ENCODE measurements around the gene LIMK1.

LIMK1 gene

GRCh38 chr7:74053589-74054186 is 29.9 kb upstream of the LIMK1 start:
- H3K79me2 ChIP-seq (ENCODE audit: low read length): no peaks in the 10 kb centered on the region
- no peak overlapping the region for H3K4me2 ChIP-seq (ENCODE audit: low read length)
- H3K4me3 ChIP-seq (ENCODE audit: low read length): no peak overlapping the region
- no peak overlapping the region for H3K27ac ChIP-seq (ENCODE audit: low read length)
- H2AFZ ChIP-seq (ENCODE audit: low read depth, low read length): no peak overlapping the region
- H3K9me3 ChIP-seq (ENCODE audit: insufficient read depth, low read length): no peaks in the 10 kb centered on the region
- H3K36me3 ChIP-seq (replicated peaks; ENCODE audit: low read depth, low read length): no peaks in the 10 kb centered on the region
- peaks cover 16% of the 10 kb centered on the region for H3K27me3 ChIP-seq (ENCODE audit: low read depth, low read length)
- no peaks in the 10 kb centered on the region for H3K4me1 ChIP-seq (ENCODE audit: low read length)
- TF ChIP-seq, protein P1, sequence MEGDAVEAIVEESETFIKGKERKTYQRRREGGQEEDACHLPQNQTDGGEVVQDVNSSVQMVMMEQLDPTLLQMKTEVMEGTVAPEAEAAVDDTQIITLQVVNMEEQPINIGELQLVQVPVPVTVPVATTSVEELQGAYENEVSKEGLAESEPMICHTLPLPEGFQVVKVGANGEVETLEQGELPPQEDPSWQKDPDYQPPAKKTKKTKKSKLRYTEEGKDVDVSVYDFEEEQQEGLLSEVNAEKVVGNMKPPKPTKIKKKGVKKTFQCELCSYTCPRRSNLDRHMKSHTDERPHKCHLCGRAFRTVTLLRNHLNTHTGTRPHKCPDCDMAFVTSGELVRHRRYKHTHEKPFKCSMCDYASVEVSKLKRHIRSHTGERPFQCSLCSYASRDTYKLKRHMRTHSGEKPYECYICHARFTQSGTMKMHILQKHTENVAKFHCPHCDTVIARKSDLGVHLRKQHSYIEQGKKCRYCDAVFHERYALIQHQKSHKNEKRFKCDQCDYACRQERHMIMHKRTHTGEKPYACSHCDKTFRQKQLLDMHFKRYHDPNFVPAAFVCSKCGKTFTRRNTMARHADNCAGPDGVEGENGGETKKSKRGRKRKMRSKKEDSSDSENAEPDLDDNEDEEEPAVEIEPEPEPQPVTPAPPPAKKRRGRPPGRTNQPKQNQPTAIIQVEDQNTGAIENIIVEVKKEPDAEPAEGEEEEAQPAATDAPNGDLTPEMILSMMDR (IDR thresholded peaks at IDR 0.05; ENCODE audit: low read depth, low read length): no peak
- no peak for TF ChIP-seq EZH2phosphoT487 (IDR thresholded peaks at IDR 0.05; ENCODE audit: low read depth)
- H4K20me1 ChIP-seq (ENCODE audit: insufficient read depth, low read length): no peaks in the 10 kb centered on the region
- no peak overlapping the region for H3K9ac ChIP-seq (ENCODE audit: low read length)

DNA sequence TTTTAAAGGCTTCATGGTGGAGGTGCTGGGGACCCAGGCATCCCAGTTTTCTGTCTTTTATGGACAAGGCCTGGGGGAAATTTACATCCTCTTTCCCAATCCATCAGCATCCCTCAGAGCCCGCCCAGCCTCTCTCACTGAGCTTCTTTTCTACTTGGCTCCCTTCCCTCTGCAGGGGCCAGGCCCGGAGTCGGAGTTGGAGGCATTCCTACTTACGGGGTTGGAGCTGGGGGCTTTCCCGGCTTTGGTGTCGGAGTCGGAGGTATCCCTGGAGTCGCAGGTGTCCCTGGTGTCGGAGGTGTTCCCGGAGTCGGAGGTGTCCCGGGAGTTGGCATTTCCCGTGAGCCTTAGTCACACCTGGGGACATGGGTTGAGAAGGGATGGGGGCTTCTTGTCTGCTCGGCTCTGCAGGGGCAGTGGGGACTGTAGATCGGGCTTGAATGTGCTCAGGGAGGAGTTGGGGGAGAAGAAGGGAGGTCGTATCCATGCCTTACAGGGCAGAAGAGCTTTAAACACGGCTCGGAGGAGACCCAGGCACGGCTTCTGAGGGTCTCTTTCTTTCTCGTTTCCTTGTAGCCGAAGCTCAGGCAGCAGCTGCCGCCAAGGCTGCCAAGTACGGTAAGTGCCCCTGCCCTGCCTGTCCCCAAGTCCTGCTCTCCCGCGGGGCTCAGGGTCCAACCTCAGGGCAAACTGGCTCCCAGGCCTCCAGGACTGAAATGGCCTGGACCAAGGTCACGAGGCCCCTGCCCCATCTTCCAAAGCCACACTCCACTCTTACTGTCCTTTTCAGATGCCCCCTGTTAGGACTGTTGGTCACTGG is 27.3 kb upstream of the LIMK1 start:
- Histone ChIP-seq H3K79me2 (ENCODE audit: low read length) (no peaks in the 10 kb centered on the region), H3K4me1 (ENCODE audit: low read length) (no peaks in the 10 kb centered on the region), H3K9ac (ENCODE audit: low read length) (no peak overlapping the region), H3K36me3 (replicated peaks; ENCODE audit: low read depth, low read length) (no peaks in the 10 kb centered on the region), H3K9me3 (ENCODE audit: insufficient read depth, low read length) (no peaks in the 10 kb centered on the region), H4K20me1 (ENCODE audit: insufficient read depth, low read length) (no peaks in the 10 kb centered on the region), H3K4me3 (ENCODE audit: low read length) (no peak overlapping the region), H3K27me3 (ENCODE audit: low read depth, low read length) (peaks cover 16% of the 10 kb centered on the region), H3K27ac (ENCODE audit: low read length) (no peak overlapping the region), H3K4me2 (ENCODE audit: low read length) (no peak overlapping the region), H2AFZ (ENCODE audit: low read depth, low read length) (no peak overlapping the region)
- TF ChIP-seq, protein P1 (IDR thresholded peaks at IDR 0.05; ENCODE audit: low read depth, low read length): no peak

DNA sequence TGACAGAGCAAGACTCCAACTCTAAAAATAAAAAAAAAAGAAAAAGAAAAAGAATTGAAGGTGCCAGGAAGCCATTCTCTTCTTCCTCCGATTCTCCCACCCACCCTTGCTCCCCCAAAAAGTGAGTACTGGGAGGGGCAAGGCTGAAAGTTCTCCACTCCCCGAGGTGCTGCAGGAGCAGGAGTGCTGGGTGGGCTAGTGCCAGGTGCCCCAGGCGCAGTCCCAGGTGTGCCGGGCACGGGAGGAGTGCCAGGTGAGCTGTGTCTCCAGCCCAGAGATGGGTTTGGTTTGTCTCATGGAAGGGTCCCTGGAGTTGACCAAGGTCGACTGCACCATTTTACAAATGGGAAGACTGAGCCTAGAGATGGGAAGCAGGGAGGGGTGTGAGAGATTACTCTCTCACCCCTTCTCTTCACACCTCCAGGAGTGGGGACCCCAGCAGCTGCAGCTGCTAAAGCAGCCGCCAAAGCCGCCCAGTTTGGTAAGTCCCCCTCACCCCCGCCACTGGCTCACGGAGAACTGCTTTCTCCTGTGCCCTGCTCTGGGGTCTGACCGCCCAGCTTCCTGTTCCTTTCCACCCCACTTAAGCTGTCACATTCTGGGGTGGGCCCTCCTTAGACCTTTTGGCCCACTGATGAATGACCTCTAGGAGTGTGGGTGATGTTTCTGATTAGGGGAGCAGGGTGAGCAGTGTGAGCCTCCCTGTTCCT is 26.2 kb upstream of the LIMK1 start:
- H3K27ac ChIP-seq (ENCODE audit: low read length): no peak overlapping the region
- H3K79me2 ChIP-seq (ENCODE audit: low read length): no peaks in the 10 kb centered on the region
- H2AFZ ChIP-seq (ENCODE audit: low read depth, low read length): no peak overlapping the region
- peaks cover 8% of the 10 kb centered on the region for H3K27me3 ChIP-seq (ENCODE audit: low read depth, low read length)
- H3K4me2 ChIP-seq (ENCODE audit: low read length): no peak overlapping the region
- no peaks in the 10 kb centered on the region for H3K4me1 ChIP-seq (ENCODE audit: low read length)
- TF ChIP-seq, protein P1 (IDR thresholded peaks at IDR 0.05; ENCODE audit: low read depth, low read length): no peak
- no peak for TF ChIP-seq EZH2phosphoT487 (IDR thresholded peaks at IDR 0.05; ENCODE audit: low read depth)
- H3K9ac ChIP-seq (ENCODE audit: low read length): no peak overlapping the region
- H3K36me3 ChIP-seq (replicated peaks; ENCODE audit: low read depth, low read length): no peaks in the 10 kb centered on the region
- no peaks in the 10 kb centered on the region for H3K9me3 ChIP-seq (ENCODE audit: insufficient read depth, low read length)
- H3K4me3 ChIP-seq (ENCODE audit: low read length): no peak overlapping the region
- no peaks in the 10 kb centered on the region for H4K20me1 ChIP-seq (ENCODE audit: insufficient read depth, low read length)

DNA sequence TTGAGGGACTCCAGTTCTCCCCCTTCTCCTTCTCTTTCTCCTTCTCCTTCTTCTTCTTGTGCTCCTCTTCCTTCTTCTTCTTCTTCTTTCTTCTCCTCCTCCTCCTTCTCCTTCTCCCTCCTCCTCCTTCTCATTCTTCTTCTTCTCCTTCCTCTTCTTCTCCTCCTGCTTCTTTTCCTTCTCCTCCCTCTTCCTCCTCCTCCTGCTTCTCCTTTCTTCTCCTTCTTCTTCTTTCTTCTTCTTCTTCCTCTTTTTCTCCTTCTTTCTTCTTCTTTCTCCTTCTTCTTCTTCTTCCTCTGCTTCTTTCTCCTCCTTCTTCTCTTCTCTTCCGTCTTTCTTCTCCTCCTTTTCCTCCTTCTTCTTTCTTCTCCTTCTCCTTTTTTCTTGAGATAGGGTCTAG is 25.6 kb upstream of the LIMK1 start:
- no peak overlapping the region for H3K4me3 ChIP-seq (ENCODE audit: low read length)
- no peak overlapping the region for H3K9ac ChIP-seq (ENCODE audit: low read length)
- no peaks in the 10 kb centered on the region for H3K4me1 ChIP-seq (ENCODE audit: low read length)
- H4K20me1 ChIP-seq (ENCODE audit: insufficient read depth, low read length): no peaks in the 10 kb centered on the region
- no peaks in the 10 kb centered on the region for H3K9me3 ChIP-seq (ENCODE audit: insufficient read depth, low read length)
- H2AFZ ChIP-seq (ENCODE audit: low read depth, low read length): no peak overlapping the region
- no peak for TF ChIP-seq EZH2phosphoT487 (IDR thresholded peaks at IDR 0.05; ENCODE audit: low read depth)
- TF ChIP-seq, protein P1 (IDR thresholded peaks at IDR 0.05; ENCODE audit: low read depth, low read length): no peak
- no peaks in the 10 kb centered on the region for H3K79me2 ChIP-seq (ENCODE audit: low read length)
- peaks cover 8% of the 10 kb centered on the region for H3K27me3 ChIP-seq (ENCODE audit: low read depth, low read length)
- no peaks in the 10 kb centered on the region for H3K36me3 ChIP-seq (replicated peaks; ENCODE audit: low read depth, low read length)
- H3K4me2 ChIP-seq (ENCODE audit: low read length): no peak overlapping the region
- H3K27ac ChIP-seq (ENCODE audit: low read length): no peak overlapping the region
